CD4-positive, alpha-beta T cell treated with Interleukin-1 beta for 1 hour (primary cell): Measurements from ENCODE around the gene CCDC106.

Source experiments
- DNase-seq, 2 donors: peaks; one replicate each; pipeline ENCODE4 v3.0.0-alpha.2; 2020 to 2022

Gene CCDC106

GRCh38 chr19:55638864-55639359 lies 9.1 kb upstream of the CCDC106 start:
- DNase-seq = peak; percentile 67 to 70

DNA sequence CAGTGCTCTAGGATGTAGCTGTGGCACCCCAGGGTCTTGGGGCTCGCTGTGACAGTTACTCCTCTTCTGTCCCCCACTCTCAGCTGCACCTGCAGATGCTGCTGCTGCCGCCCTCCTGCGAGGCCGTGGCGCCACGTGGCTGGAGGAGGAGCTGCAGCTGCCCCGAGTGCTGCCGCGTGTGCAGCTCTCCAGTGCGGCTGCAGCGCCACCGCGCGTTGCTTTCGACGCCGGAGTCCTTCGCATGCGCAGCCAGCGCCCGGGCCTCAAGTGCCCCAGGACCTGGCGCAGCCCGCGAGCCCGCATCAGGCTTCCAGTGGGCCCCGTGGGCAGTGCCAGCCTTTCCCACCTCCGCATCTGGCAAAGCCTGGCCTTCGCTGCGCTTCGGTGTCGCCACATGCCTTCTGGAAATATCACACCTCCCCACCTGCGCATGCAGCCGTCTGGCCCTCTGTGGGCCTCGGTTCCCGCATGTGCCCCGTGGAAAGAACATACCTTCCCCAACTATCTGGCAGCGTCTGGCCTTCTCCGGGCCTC lies 7.9 kb upstream of the CCDC106 start:
- peak; percentile 80 to 85 for DNase-seq

DNA sequence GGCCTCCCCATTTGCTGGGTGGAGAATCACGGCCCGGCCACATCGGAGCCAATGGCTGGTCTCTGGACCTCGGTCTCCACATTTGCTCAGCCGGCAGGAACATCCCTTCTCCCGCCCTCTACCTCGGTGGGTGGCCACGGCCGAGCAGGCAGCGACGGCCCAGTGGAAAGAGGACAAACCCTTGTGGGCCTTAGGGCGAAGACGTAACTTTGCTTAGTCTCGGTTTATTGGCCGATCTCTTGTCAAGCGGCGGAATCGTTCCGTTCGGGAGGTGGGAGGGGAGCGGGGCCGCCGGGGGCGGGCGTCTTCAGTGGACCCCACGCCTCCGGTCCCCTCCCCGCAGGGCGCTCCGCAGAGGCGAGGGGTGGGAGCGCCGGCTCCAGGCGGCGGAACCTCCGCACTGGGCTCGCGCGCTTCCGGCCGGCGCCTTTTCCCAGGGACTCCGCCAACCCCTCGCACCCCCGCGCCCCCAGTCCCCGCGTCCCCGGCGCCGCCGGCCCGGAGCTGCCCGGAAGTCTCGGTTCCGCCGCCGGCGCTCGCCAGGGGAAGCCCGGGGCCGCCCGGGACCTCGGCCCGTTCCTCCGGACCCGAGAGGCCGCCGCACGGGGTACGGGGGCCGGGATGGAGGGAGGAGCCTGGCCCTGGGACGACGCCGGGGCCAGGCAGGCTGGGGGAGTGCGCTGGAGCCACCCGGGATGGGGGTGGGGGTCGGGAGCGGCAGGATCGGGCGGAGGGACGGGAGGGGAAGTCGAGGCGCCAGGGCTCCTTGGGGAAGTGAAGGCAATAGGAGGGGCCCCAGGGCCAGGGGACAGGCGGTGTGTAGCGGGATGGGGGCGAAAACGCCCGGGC lies 7.2 kb upstream of the CCDC106 start, which contains the start of gene ZNF580:
Gene ZNF580 (plus strand): TSS at position 426 of the 849 bp plus-strand sequence. CDS start 1,507 bp downstream, outside the sequence.
- DNase-seq = peak; percentile 57 to 68

GRCh38 chr19:55641426-55642152 lies 6.4 kb upstream of the CCDC106 start:
- DNase-seq = peak in 1 of 2 donors; percentile 42

GRCh38 chr19:55642153-55643002 lies 5.6 kb upstream of the CCDC106 start:
- no peak for DNase-seq

GRCh38 chr19:55643003-55643886 lies 4.8 kb upstream of the CCDC106 start, which contains the start of gene ZNF581:
ZNF581 (plus strand) TSS chr19:55643649; CDS start chr19:55644572, 923 bp downstream.
- DNase-seq = peak; percentile 74 to 82

DNA sequence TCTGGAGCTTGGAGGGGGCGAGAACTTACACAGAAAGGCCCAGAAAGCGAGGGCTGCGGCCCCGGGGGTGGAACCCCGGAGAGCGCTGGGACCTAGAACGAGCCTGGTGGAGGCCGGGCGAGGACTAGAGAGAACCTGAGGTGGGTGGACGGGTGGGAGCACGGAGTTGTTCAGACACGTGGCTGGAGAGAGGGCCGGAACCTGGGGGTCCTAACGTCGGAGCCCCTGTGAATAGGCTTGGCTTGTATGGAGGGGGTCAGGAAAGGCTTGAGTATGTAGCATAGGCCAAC lies 4.2 kb upstream of the CCDC106 start:
- no peak for DNase-seq

DNA sequence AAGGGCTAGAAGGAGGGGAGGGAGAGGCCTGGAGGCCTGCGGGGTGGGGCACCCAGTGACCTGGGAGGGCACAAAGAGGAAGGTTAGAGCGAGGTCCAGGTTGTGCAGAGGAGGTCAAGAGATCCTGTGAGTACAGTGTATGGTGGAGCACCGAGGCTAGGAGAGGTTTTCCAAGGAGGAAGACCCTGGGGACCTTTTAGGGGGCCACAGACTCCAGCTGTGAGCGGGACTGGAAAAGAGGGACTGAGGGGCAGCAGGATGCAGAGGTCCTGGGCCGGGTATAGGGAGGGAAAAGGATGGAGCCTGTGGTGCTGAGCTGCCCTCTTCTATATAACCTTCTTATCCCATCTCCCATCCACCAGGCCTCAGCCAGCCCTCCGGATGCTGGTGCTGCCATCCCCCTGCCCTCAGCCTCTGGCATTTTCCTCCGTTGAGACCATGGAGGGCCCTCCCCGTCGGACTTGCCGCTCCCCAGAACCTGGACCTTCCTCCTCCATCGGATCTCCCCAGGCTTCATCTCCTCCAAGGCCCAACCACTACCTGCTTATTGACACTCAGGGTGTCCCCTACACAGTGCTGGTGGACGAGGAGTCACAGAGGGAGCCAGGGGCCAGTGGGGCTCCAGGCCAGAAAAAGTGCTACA lies 3.7 kb upstream of the CCDC106 start:
- DNase-seq = no peak

- no peak for DNase-seq
These were observed 3.0 kb upstream of the CCDC106 start for GRCh38 chr19:55644842-55645511.

GRCh38 chr19:55645512-55645881 lies 2.5 kb upstream of the CCDC106 start:
- DNase-seq = no peak

- DNase-seq = no peak
These were observed 902 bp upstream of the CCDC106 start for GRCh38 chr19:55646889-55647731.

- no peak for DNase-seq
These were observed 714 bp downstream of the CCDC106 start for GRCh38 chr19:55648585-55649267.

DNA sequence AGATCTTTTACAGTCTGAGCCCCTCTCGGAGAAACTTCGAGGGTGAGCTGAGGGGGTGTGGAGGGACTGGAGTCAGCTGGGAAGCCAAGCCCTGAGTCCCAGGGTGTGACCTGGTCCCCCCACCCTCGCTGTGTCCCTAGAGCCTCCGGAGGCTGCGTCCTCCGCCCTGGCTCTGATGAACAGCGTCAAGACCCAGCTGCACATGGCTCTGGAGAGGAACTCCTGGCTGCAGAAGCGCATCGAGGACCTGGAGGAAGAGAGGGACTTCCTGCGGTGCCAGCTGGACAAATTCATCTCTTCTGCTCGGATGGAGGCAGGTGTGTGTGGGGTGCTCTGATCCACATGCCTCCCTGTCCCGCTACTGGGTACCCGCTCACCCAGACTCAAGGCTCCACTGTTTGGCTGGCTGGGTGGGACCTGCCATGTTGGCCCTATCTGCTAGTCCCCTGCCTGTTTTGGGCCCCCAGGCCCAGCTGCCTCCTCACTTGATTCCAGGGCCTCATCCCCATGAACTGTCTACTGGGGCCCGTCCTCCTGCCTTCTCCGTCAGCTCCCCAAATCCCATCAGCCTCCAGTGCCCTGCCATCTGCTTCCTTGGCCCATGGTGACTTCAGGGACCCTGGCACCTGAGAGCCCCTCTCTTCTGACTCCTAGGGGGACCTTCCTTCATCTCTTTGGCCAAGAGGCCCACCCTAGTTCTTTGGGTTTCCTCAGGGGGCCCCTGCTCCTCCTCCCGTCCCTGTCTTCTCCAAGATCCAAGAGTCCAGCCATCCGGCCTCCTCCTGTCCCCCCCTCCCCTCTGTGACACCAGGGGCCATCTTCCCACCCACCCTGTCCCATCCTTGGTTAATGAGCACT lies 1.5 kb downstream of the CCDC106 start:
- no peak for DNase-seq

- DNase-seq = no peak
These were observed 2.1 kb downstream of the CCDC106 start for GRCh38 chr19:55650126-55650557.

DNA sequence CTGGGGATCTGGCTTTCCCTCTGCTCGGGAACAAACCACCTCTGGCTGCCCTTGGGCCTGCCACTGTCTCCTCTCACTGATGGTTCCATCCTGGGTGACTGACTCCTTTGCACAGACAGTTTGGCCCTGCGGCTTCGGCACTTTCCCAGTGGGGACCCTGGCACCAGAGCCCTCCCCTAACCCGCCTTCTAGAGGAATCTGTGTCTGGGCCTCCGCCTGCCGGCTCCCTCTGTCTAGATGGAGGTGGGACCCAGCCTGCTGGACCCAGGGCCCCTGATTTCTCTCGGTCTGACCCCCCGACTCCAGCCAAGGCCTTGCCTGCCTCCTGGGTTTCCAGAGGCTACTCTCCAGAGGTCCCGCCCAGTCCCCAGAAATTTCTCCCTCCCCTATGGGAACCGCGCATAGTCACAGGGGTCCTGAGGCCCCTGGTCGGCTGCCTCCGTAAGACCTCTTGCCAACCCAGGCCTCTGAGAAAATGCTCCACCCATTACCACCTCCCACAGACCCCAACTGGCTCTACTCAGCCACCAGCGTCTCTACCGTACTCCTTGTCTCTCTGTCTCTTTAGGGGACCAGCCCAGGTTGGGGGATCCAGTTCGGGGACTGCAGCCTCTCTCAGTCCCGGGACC lies 2.7 kb downstream of the CCDC106 start:
- DNase-seq = no peak

DNA sequence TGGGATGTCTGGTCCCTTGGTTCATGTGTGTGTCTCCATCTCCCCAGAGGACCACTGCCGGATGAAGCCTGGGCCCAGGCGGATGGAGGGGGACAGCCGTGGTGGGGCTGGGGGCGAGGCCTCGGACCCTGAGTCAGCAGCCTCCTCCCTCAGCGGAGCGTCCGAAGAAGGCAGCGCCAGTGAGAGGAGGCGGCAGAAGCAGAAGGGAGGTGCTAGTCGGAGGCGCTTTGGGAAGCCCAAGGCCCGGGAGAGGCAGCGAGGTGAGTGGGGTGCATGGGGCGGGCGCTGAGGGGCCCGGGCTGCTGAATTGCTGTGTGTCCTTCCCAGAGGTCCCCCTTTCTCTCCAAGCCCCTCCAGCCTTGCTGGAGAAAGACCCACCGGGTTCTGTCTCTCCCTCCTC lies 3.2 kb downstream of the CCDC106 start:
- DNase-seq = no peak
